ENCODE data around the gene C1orf167.

Gene C1orf167

GRCh38 chr1:11778844-11779623 lies 17.0 kb downstream of the C1orf167 start:
- Histone ChIP-seq H3K4me3 (ENCODE audit: low read length) (no peak overlapping the region), H3K9me3 (replicated peaks; ENCODE audit: insufficient read depth, low read length) (no peaks in the 10 kb centered on the region), H4K20me1 (ENCODE audit: insufficient read depth, low read length) (no peaks in the 10 kb centered on the region), H3K36me3 (replicated peaks; ENCODE audit: insufficient read depth, low read length) (no peaks in the 10 kb centered on the region), H3K9ac (ENCODE audit: low read length) (no peak overlapping the region), H3K9me2 (replicated peaks; ENCODE audit: insufficient read depth, low read length) (no peaks in the 10 kb centered on the region), H3K79me2 (ENCODE audit: low read length) (no peaks in the 10 kb centered on the region), H3F3A (ENCODE audit: insufficient read depth, low read length) (peaks cover 7% of the 10 kb centered on the region), H3K4me1 (ENCODE audit: low read length) (peaks cover 6% of the 10 kb centered on the region), H3K27me3 (replicated peaks; ENCODE audit: insufficient read depth, low read length) (0 out of 2 replicates have a peak, but pooled peaks cover 7% of the 10 kb centered on the region), H2AFZ (ENCODE audit: low read length) (no peak overlapping the region), H3K27ac (ENCODE audit: low read length) (no peak overlapping the region), H3K4me2 (ENCODE audit: low read depth, low read length) (no peak overlapping the region)
- TF ChIP-seq CTCF (IDR thresholded peaks at IDR 0.05; ENCODE audit: low read length) = no peak
- no peak for TF ChIP-seq EZH2phosphoT487 (IDR thresholded peaks at IDR 0.05; ENCODE audit: low read length)
- TF ChIP-seq EZH2 (optimal IDR thresholded peaks at IDR 0.05; ENCODE audit: low read depth, low read length) = no peak
- DNase-seq = no peak

GRCh38 chr1:11779715-11780379 lies 17.9 kb downstream of the C1orf167 start:
- no peak overlapping the region for H2AFZ ChIP-seq (ENCODE audit: low read length)
- H4K20me1 ChIP-seq (ENCODE audit: insufficient read depth, low read length) = no peaks in the 10 kb centered on the region
- no peaks in the 10 kb centered on the region for H3K79me2 ChIP-seq (ENCODE audit: low read length)
- H3K9me3 ChIP-seq (replicated peaks; ENCODE audit: insufficient read depth, low read length) = no peaks in the 10 kb centered on the region
- no peak for DNase-seq
- H3K27ac ChIP-seq (ENCODE audit: low read length) = no peak overlapping the region
- H3K36me3 ChIP-seq (replicated peaks; ENCODE audit: insufficient read depth, low read length) = no peaks in the 10 kb centered on the region
- peaks cover 14% of the 10 kb centered on the region for H3K4me1 ChIP-seq (ENCODE audit: low read length)
- H3K27me3 ChIP-seq (replicated peaks; ENCODE audit: insufficient read depth, low read length) = 0 out of 2 replicates have a peak, but pooled peaks cover 2% of the 10 kb centered on the region
- H3F3A ChIP-seq (ENCODE audit: insufficient read depth, low read length) = peaks cover 15% of the 10 kb centered on the region
- H3K9me2 ChIP-seq (replicated peaks; ENCODE audit: insufficient read depth, low read length) = no peaks in the 10 kb centered on the region
- no peak overlapping the region for H3K9ac ChIP-seq (ENCODE audit: low read length)
- no peak overlapping the region for H3K4me2 ChIP-seq (ENCODE audit: low read depth, low read length)
- TF ChIP-seq CTCF (IDR thresholded peaks at IDR 0.05; ENCODE audit: low read length) (no peak), EZH2phosphoT487 (IDR thresholded peaks at IDR 0.05; ENCODE audit: low read length) (no peak), EZH2 (optimal IDR thresholded peaks at IDR 0.05; ENCODE audit: low read depth, low read length) (no peak)
- H3K4me3 ChIP-seq (ENCODE audit: low read length) = no peak overlapping the region

- Histone ChIP-seq H3K9me3 (replicated peaks; ENCODE audit: insufficient read depth, low read length) (no peaks in the 10 kb centered on the region), H3K27ac (ENCODE audit: low read length) (no peak overlapping the region), H3K27me3 (replicated peaks; ENCODE audit: insufficient read depth, low read length) (0 out of 2 replicates have a peak, but pooled peaks cover 2% of the 10 kb centered on the region), H3K9me2 (replicated peaks; ENCODE audit: insufficient read depth, low read length) (no peaks in the 10 kb centered on the region), H4K20me1 (ENCODE audit: insufficient read depth, low read length) (no peaks in the 10 kb centered on the region), H3K36me3 (replicated peaks; ENCODE audit: insufficient read depth, low read length) (no peaks in the 10 kb centered on the region), H3K9ac (ENCODE audit: low read length) (no peak overlapping the region), H3F3A (ENCODE audit: insufficient read depth, low read length) (peaks cover 17% of the 10 kb centered on the region), H3K4me1 (ENCODE audit: low read length) (peaks cover 15% of the 10 kb centered on the region), H3K4me3 (ENCODE audit: low read length) (no peak overlapping the region), H3K4me2 (ENCODE audit: low read depth, low read length) (no peak overlapping the region), H3K79me2 (ENCODE audit: low read length) (no peaks in the 10 kb centered on the region), H2AFZ (ENCODE audit: low read length) (no peak overlapping the region)
- no peak for DNase-seq
- TF ChIP-seq EZH2phosphoT487 (IDR thresholded peaks at IDR 0.05; ENCODE audit: low read length) (no peak), EZH2 (optimal IDR thresholded peaks at IDR 0.05; ENCODE audit: low read depth, low read length) (no peak), CTCF (IDR thresholded peaks at IDR 0.05; ENCODE audit: low read length) (no peak)
Measured at GRCh38 chr1:11780380-11781147, 18.6 kb downstream of the C1orf167 start.

Measured in MM.1S (cell line).